Measurements from ENCODE around the gene NR4A3.

Gene NR4A3

DNA sequence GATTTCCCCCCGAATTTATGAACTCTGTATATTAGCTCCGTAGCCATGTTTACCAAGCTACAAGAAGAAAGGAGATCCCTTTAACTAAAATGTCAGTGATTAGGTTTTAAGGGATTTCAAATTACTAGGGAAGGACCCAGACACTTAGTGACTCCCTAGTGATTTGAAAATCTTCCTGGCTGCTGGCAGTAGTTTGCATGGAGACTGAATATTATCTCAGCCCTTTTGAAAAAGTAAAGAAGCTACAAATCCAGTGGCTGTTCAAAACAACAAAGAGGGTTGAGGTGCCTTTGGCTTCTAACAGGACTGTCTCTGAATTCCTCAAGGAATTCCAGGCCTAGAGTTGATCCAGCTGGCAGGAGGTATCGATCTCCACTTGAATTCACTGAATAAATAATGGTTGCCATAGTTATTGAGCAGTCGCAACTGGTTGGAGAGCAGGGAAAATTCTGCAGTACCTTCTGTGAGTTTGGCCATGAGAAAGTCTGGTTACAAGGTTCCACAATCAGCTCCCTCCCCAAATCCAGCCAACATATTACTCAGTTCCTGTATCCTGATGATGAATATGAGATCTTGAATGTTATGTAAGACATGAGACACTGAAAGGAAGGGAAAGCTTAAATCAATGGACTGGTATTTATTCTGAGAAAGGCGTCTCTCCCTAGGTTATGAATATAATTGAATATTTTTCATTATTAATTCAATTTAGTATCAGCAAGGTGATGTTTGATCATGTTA, 37.7 kb downstream of the NR4A3 start:
- TF ChIP-seq, protein P1, sequence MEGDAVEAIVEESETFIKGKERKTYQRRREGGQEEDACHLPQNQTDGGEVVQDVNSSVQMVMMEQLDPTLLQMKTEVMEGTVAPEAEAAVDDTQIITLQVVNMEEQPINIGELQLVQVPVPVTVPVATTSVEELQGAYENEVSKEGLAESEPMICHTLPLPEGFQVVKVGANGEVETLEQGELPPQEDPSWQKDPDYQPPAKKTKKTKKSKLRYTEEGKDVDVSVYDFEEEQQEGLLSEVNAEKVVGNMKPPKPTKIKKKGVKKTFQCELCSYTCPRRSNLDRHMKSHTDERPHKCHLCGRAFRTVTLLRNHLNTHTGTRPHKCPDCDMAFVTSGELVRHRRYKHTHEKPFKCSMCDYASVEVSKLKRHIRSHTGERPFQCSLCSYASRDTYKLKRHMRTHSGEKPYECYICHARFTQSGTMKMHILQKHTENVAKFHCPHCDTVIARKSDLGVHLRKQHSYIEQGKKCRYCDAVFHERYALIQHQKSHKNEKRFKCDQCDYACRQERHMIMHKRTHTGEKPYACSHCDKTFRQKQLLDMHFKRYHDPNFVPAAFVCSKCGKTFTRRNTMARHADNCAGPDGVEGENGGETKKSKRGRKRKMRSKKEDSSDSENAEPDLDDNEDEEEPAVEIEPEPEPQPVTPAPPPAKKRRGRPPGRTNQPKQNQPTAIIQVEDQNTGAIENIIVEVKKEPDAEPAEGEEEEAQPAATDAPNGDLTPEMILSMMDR (IDR thresholded peaks at IDR 0.05; ENCODE audit: low read depth, low read length, missing control alignments), result no peak
- no peak overlapping the region for H3K4me3 ChIP-seq (replicated peaks; ENCODE audit: low read depth, low read length)
- DNase-seq (ENCODE audit: extremely low read depth, low read depth), result no peak

DNA sequence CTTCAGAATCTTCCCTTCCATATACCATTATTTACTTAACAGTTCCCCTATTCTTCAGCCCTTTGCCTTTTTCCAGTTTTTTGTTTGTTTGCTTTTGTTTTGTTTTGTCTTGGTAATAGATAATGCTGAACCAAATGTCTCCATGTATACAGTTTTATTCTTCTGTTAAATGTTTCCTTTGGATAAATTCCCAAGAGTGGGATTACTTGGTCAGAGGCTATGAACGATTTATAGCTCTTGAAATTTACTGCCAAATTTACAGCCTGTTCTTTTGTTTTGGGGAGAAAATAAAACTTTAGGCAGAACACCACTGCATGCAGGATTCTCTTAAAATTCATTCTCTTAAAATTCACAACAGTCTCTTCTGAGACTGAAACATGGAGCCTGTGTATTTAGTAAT, 38.6 kb downstream of the NR4A3 start:
- DNase-seq (ENCODE audit: extremely low read depth, low read depth), result no peak
- TF ChIP-seq, protein P1 (IDR thresholded peaks at IDR 0.05; ENCODE audit: low read depth, low read length, missing control alignments), result no peak
- no peak overlapping the region for H3K4me3 ChIP-seq (replicated peaks; ENCODE audit: low read depth, low read length)

DNA sequence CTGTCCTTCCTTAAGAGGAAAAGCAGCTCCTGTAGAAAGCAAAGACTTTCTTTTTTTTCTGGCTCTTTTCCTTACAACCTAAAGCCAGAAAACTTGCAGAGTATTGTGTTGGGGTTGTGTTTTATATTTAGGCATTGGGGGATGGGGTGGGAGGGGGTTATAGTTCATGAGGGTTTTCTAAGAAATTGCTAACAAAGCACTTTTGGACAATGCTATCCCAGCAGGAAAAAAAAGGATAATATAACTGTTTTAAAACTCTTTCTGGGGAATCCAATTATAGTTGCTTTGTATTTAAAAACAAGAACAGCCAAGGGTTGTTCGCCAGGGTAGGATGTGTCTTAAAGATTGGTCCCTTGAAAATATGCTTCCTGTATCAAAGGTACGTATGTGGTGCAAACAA, 42.3 kb downstream of the NR4A3 start:
- H3K4me3 ChIP-seq (replicated peaks; ENCODE audit: low read depth, low read length), result no peak overlapping the region
- TF ChIP-seq, protein P1 (IDR thresholded peaks at IDR 0.05; ENCODE audit: low read depth, low read length, missing control alignments), result no peak
- no peak for DNase-seq (ENCODE audit: extremely low read depth, low read depth)

DNA sequence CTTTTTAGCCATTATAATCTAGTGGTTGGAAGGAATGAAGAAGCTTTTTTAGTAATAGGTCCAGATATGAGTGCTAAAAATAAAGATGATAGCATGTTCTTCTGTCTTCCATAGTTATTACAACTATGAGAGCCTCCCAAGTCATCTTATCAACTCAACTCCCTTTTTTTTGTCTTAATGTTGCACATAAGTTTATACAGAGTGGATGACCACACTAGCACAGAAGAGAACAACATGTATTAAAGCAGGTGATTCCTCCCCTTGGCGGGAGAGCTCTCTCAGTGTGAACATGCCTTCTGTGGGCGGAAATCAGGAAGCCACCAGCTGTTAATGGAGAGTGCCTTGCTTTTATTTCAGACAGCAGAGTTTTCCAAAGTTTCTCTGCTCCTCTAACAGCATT, 44.7 kb downstream of the NR4A3 start:
- no peak for DNase-seq (ENCODE audit: extremely low read depth, low read depth)
- TF ChIP-seq, protein P1 (IDR thresholded peaks at IDR 0.05; ENCODE audit: low read depth, low read length, missing control alignments), result no peak
- no peak overlapping the region for H3K4me3 ChIP-seq (replicated peaks; ENCODE audit: low read depth, low read length)

DNA sequence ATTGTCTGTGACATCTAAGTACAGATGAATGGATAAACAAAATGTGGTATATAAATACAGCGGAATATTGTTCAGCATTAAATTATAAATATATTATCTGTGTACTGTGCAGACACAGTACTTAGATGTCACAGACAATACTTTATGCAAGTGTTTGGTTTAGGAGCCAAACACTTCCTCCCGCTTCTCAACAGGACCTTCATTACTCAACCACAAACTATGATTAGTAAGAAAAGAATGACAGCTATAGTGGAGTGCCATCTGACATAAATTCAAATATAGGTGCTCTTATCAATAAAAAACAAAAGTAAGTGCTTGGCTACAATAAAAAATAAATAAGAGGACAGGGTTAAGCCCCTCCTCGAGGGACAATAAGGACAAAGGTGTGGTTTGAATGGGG, 45.9 kb downstream of the NR4A3 start:
- no peak for DNase-seq (ENCODE audit: extremely low read depth, low read depth)
- TF ChIP-seq, protein P1 (IDR thresholded peaks at IDR 0.05; ENCODE audit: low read depth, low read length, missing control alignments), result no peak
- no peak overlapping the region for H3K4me3 ChIP-seq (replicated peaks; ENCODE audit: low read depth, low read length)

DNA sequence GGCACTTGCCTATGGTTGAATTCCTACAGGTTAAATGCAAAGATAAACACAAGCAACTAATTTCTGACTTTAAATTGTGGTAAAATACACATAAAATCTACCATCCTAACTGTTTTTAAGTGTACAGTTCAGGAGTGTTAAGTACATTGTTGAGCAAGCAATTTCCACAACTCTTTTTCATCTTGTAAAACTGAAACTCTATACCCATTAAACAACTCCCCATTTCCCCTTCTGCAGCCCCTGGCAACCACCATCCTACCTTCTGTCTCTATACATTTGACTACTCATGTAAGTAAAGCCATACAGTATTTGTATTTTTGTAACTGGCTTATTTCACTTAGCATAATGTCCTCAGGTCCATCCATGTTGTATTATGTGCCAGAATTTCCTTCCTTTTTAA, 46.3 kb downstream of the NR4A3 start:
- H3K4me3 ChIP-seq (replicated peaks; ENCODE audit: low read depth, low read length), result no peak overlapping the region
- no peak for DNase-seq (ENCODE audit: extremely low read depth, low read depth)
- TF ChIP-seq, protein P1 (IDR thresholded peaks at IDR 0.05; ENCODE audit: low read depth, low read length, missing control alignments), result no peak

DNA sequence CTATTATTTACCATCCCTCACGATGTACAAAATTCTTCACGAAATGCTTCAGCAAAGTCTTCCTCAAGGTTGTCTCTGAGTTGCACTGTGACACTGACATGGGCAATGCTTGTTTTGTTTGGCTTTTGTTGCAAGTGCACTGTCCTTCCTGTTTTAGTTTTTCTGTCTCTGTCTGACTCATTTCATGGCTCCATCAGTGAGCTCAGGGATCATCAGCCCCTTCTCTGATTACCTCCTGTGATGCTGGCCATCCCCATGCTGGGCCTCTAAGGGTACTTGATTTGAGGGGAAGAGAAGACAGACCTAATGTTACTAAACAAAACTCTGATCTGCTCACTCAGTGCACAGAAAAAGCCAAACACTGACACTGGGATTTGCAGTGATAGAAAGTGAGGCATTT, 47.2 kb downstream of the NR4A3 start:
- no peak overlapping the region for H3K4me3 ChIP-seq (replicated peaks; ENCODE audit: low read depth, low read length)
- TF ChIP-seq, protein P1 (IDR thresholded peaks at IDR 0.05; ENCODE audit: low read depth, low read length, missing control alignments), result no peak
- DNase-seq (ENCODE audit: extremely low read depth, low read depth), result no peak
